ENCODE data around the gene ALAS1. TPM values are rescaled to one million over a fixed set of nuclear protein-coding genes. Genes with fewer than 3 reads are reported as not detected.

ALAS1 gene
- total RNA-seq, 2 donors from 2014 or later = 39.8 to 58.8 TPM

DNA sequence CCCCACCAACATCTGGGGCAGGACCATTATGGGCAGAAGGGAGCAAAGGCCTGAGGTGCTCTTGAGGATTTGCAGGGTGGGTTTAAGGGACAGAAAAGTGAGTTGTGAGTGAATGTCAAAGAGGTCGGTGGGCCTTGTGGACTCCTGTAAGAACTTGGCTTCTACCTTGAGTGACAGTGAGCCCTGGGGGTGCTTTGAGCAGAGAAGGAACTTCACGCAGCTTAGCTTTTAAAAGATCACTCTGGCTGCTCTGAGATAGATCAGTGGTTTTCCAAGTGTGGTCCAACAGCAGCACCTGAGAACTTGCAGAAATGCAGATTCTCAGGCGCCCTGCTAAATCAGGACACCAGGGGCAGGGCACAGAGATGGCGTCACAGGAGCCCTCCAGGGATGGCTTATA lies 15.3 kb upstream of the ALAS1 start:
- no peak for TF ChIP-seq POLR2A (IDR thresholded peaks at IDR 0.05)
- TF ChIP-seq, protein P1, sequence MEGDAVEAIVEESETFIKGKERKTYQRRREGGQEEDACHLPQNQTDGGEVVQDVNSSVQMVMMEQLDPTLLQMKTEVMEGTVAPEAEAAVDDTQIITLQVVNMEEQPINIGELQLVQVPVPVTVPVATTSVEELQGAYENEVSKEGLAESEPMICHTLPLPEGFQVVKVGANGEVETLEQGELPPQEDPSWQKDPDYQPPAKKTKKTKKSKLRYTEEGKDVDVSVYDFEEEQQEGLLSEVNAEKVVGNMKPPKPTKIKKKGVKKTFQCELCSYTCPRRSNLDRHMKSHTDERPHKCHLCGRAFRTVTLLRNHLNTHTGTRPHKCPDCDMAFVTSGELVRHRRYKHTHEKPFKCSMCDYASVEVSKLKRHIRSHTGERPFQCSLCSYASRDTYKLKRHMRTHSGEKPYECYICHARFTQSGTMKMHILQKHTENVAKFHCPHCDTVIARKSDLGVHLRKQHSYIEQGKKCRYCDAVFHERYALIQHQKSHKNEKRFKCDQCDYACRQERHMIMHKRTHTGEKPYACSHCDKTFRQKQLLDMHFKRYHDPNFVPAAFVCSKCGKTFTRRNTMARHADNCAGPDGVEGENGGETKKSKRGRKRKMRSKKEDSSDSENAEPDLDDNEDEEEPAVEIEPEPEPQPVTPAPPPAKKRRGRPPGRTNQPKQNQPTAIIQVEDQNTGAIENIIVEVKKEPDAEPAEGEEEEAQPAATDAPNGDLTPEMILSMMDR (IDR thresholded peaks at IDR 0.05) = no peak
- TF ChIP-seq POLR2AphosphoS5 (IDR thresholded peaks at IDR 0.05) = no peak
- H3K4me1 ChIP-seq (replicated peaks) = no peaks in the 10 kb centered on the region
- H3K27me3 ChIP-seq (replicated peaks; ENCODE audit: insufficient read depth) = no peaks in the 10 kb centered on the region
- H3K9me3 ChIP-seq = no peaks in the 10 kb centered on the region
- H3K4me3 ChIP-seq = no peak overlapping the region
- H3K27ac ChIP-seq = no peak overlapping the region
- intact Hi-C loops (cut with DNase I) = no loop called here
- no peak for DNase-seq (ENCODE audit: low spot score)
- no peaks in the 10 kb centered on the region for H3K36me3 ChIP-seq
- 87% methylated on average over 4 of the region's 4 CpGs for WGBS

DNA sequence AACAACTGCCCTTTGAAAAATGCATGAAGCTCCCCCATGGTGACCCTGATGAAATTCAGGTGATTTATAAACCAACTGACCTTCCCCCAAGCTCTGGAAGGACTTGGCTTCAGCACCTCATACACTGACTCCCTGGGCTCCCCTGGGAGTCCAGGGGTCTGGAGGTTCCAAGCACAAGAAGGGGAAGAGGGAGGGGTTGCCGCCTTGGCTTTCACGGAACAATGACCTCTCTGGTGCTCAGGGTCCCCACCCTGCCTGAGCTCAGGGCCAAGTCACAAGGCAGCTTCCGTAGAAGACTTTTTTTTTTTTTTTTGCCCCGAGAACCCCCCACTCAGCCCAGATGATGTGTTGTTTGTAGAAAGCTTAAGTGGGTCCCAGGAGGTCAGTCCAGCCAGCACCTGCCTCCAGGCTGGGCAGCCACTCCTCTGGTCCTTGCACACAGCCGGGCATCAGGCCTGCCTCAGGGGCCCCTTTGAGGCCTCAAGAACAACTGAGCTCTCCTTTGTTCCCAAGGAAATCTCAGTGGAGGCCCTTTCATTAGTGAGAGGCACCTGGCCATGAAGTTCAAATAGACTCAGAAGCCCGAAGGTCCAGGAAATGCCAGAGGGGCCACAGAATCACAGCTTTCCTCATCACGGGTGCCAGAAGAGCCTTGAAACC lies 14.0 kb upstream of the ALAS1 start:
- Histone ChIP-seq H3K27ac (no peak overlapping the region), H3K27me3 (replicated peaks; ENCODE audit: insufficient read depth) (no peaks in the 10 kb centered on the region), H3K4me3 (no peak overlapping the region), H3K9me3 (no peaks in the 10 kb centered on the region), H3K36me3 (no peaks in the 10 kb centered on the region), H3K4me1 (replicated peaks) (no peaks in the 10 kb centered on the region)
- 88% methylated on average over 7 of the region's 7 CpGs for WGBS
- intact Hi-C loops (cut with DNase I) = no loop called here
- TF ChIP-seq, protein P1 (IDR thresholded peaks at IDR 0.05) = no peak
- no peak for DNase-seq (ENCODE audit: low spot score)

DNA sequence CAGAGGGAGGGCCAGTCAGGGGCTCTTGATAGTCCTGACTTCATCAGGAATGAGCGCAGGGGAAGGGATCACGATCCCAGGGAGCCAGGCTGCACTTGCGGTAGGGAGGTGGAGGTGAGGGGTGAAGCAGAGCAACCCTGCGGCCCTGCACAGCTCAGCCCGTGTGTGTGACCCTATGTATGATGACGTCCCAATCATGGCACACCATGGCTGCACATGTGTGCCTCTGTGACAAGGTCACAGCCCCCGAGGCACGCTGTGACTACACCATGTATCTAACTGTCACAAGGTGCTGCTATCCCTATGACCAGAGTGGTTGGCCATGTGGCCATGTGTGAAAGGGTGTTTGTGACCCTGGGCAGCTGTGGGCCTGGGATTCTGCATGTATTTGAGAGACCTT lies 13.3 kb upstream of the ALAS1 start:
- no peak overlapping the region for H3K27ac ChIP-seq
- no peaks in the 10 kb centered on the region for H3K36me3 ChIP-seq
- no peak for TF ChIP-seq POLR2A (IDR thresholded peaks at IDR 0.05)
- TF ChIP-seq POLR2AphosphoS5 (IDR thresholded peaks at IDR 0.05) = no peak
- TF ChIP-seq, protein P1 (IDR thresholded peaks at IDR 0.05) = no peak
- H3K9me3 ChIP-seq = no peaks in the 10 kb centered on the region
- no peak for DNase-seq (ENCODE audit: low spot score)
- H3K4me1 ChIP-seq (replicated peaks) = no peaks in the 10 kb centered on the region
- WGBS = 94% methylated on average over 8 of the region's 8 CpGs
- intact Hi-C loops (cut with DNase I) = no loop called here
- no peaks in the 10 kb centered on the region for H3K27me3 ChIP-seq (replicated peaks; ENCODE audit: insufficient read depth)
- no peak overlapping the region for H3K4me3 ChIP-seq

DNA sequence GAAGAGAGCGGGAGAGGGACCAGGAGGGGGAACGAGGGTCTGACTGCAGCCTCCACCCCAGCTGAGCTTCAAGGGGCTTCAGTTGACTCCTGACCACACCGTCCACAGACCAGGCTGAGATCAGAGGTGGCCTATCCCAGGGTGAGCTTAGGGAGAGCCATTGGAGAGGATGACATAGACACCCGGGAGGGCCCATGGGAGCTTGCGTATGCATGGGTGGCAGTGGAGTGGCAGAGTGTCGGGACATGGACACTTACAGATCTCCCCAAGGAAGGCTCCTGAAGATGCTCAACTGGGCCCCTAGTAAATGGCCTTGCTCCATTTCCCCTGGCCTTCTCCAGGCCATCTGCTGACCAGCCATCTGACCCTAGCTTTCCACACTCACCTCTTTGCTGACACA lies 12.6 kb upstream of the ALAS1 start:
- TF ChIP-seq, protein P1 (IDR thresholded peaks at IDR 0.05) = no peak
- TF ChIP-seq POLR2A (IDR thresholded peaks at IDR 0.05) (no peak), POLR2AphosphoS5 (IDR thresholded peaks at IDR 0.05) (no peak)
- no peaks in the 10 kb centered on the region for H3K27me3 ChIP-seq (replicated peaks; ENCODE audit: insufficient read depth)
- WGBS = 95% methylated on average over 6 of the region's 6 CpGs
- intact Hi-C loops (cut with DNase I) = no loop called here
- no peaks in the 10 kb centered on the region for H3K36me3 ChIP-seq
- no peak overlapping the region for H3K27ac ChIP-seq
- DNase-seq (ENCODE audit: low spot score) = no peak
- peaks cover 5% of the 10 kb centered on the region for H3K4me1 ChIP-seq (replicated peaks)
- H3K4me3 ChIP-seq = no peak overlapping the region
- no peaks in the 10 kb centered on the region for H3K9me3 ChIP-seq

DNA sequence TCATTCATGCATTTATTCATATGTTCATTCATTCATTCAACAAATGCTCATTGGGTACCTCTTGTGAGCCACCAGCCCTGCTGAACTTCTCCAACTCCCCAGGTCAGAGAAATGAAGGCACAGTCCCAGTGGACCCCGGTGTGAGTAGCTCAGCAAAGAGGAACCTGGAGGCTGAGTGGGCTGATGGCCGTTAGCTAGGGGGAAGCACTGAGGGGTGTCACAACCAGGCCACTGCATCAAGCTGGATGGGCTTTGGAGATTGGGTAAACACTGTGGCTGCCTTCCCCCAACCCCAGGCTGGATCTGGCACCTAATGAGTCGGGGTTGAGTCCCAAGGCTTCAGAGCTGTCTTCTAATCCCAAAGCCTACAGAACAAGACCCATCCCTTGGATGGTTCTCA lies 12.1 kb upstream of the ALAS1 start:
- TF ChIP-seq POLR2AphosphoS5 (IDR thresholded peaks at IDR 0.05) = no peak
- no peak for TF ChIP-seq POLR2A (IDR thresholded peaks at IDR 0.05)
- TF ChIP-seq, protein P1 (IDR thresholded peaks at IDR 0.05) = no peak
- no peak overlapping the region for H3K27ac ChIP-seq
- intact Hi-C loops (cut with DNase I) = no loop called here
- WGBS = 86% methylated on average over 3 of the region's 3 CpGs
- no peak for DNase-seq (ENCODE audit: low spot score)
- H3K9me3 ChIP-seq = no peaks in the 10 kb centered on the region
- no peaks in the 10 kb centered on the region for H3K27me3 ChIP-seq (replicated peaks; ENCODE audit: insufficient read depth)
- H3K4me3 ChIP-seq = no peak overlapping the region
- H3K4me1 ChIP-seq (replicated peaks) = peaks cover 10% of the 10 kb centered on the region
- no peaks in the 10 kb centered on the region for H3K36me3 ChIP-seq

Measured in prostate gland (tissue), 2 donors.